Measurements from ENCODE around the gene HES5.

GRCh38 chr1:2506007-2506860 lies 23.8 kb downstream of the HES5 start:
- TF ChIP-seq CTCF (conservative IDR thresholded peaks at IDR 0.05; ENCODE audit: low read depth, low read length) (no peak), POLR2A (IDR thresholded peaks at IDR 0.05; ENCODE audit: low read depth, low read length) (no peak), MAFK (IDR thresholded peaks at IDR 0.05; ENCODE audit: low read depth, low read length) (no peak), MXI1 (IDR thresholded peaks at IDR 0.05; ENCODE audit: borderline replicate concordance, low read depth, low read length) (no peak), MAZ (IDR thresholded peaks at IDR 0.05; ENCODE audit: borderline replicate concordance, low read depth, low read length) (no peak), RAD21 (IDR thresholded peaks at IDR 0.05; ENCODE audit: low read length) (no peak), ELK1 (IDR thresholded peaks at IDR 0.05; ENCODE audit: borderline replicate concordance, low read depth, low read length) (no peak), USF2 (IDR thresholded peaks at IDR 0.05; ENCODE audit: low read depth, low read length) (no peak), SMC3 (IDR thresholded peaks at IDR 0.05; ENCODE audit: low read depth, low read length) (no peak), FOS (IDR thresholded peaks at IDR 0.05; ENCODE audit: low read depth, low read length) (no peak), RFX5 (IDR thresholded peaks at IDR 0.05; ENCODE audit: low read depth, low read length) (no peak), CHD1 (IDR thresholded peaks at IDR 0.05; ENCODE audit: low read depth, low read length) (no peak), RCOR1 (IDR thresholded peaks at IDR 0.05; ENCODE audit: insufficient replicate concordance, low read length) (no peak)
